Activated naive CD8-positive, alpha-beta T cell treated with anti-CD3 and anti-CD28 coated beads for 36 hours (primary cell): Measurements from ENCODE around the gene MYG1. TPM values are rescaled to one million over a fixed set of nuclear protein-coding genes. Genes with fewer than 3 reads are reported as not detected.
"Not testable (repeated sequence)": the region's sequence is repeated elsewhere in the genome, so short reads cannot be mapped to it uniquely, and the experiment has no call there.

ENCODE experiments used
- DNase-seq: peaks from one replicate; pipeline ENCODE4 v3.0.0; 2021
- H3K27ac Mint-ChIP-seq: one replicate; pipeline ENCODE4 v1.8.0; 2022; ENCODE audit warnings: mild to moderate bottlenecking, moderate library complexity, mixed read lengths
- H3K27me3 Mint-ChIP-seq: one replicate; pipeline ENCODE4 v1.8.0; 2022; ENCODE audit warnings: mild to moderate bottlenecking, mixed read lengths
- H3K36me3 Mint-ChIP-seq: one replicate; pipeline ENCODE4 v1.8.0; 2021; ENCODE audit warnings: mild to moderate bottlenecking, mixed read lengths
- H3K4me1 Mint-ChIP-seq: one replicate; pipeline ENCODE4 v1.8.0; 2021; ENCODE audit warnings: mixed read lengths
- H3K4me3 Mint-ChIP-seq: one replicate; pipeline ENCODE4 v1.8.0; 2022; ENCODE audit warnings: mild to moderate bottlenecking, moderate library complexity, mixed read lengths
- H3K9me3 Mint-ChIP-seq: one replicate; pipeline ENCODE4 v1.8.0; 2022; ENCODE audit warnings: mixed read lengths
- total RNA-seq, 2 experiments: library from RNA; stranded (reverse); gene quantifications; one replicate each; pipeline ENCODE4 v1.2.3, GENCODE V29; 2021

The MYG1 gene
- total RNA-seq, 2 experiments from 2014 or later, result 73.4 to 79.7 TPM

- H3K4me1 Mint-ChIP-seq, result peaks cover 52% of the 10 kb centered on the region
- peak overlapping the region; percentile 95 for H3K27ac Mint-ChIP-seq
- H3K36me3 Mint-ChIP-seq, result peaks cover 77% of the 10 kb centered on the region
- not testable (repeated sequence) for H3K9me3 Mint-ChIP-seq, DNase-seq, H3K27me3 Mint-ChIP-seq
- H3K4me3 Mint-ChIP-seq, result peak overlapping the region; percentile 98
These were observed 2.4 kb upstream of the MYG1 start for GRCh38 chr12:53297106-53297505.

DNA sequence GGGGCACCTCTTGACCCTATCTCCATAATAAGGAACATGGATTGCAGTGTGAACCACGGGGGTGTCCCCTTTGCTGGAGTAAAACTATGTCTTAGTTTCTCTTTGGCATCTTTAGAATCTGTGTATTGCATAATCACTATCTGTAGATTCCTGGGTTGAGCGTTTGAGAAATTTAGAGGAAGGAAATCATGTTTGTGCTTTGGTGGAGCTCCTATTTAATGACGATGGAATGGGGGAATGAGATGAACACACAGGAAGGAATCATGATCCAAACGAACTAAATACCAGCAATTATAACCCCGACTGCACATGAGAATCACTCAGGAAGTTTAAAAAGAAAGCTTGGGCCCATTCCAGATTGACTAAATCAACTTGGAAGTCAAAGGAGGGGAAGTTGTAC lies 1.3 kb upstream of the MYG1 start:
- H3K9me3 Mint-ChIP-seq, result no peaks in the 10 kb centered on the region
- peaks cover 74% of the 10 kb centered on the region for H3K36me3 Mint-ChIP-seq
- peaks cover 62% of the 10 kb centered on the region for H3K4me1 Mint-ChIP-seq
- H3K27me3 Mint-ChIP-seq, result no peaks in the 10 kb centered on the region
- H3K4me3 Mint-ChIP-seq, result peak overlapping the region; percentile 25
- peak overlapping the region; percentile 94 for H3K27ac Mint-ChIP-seq
- no peak for DNase-seq

DNA sequence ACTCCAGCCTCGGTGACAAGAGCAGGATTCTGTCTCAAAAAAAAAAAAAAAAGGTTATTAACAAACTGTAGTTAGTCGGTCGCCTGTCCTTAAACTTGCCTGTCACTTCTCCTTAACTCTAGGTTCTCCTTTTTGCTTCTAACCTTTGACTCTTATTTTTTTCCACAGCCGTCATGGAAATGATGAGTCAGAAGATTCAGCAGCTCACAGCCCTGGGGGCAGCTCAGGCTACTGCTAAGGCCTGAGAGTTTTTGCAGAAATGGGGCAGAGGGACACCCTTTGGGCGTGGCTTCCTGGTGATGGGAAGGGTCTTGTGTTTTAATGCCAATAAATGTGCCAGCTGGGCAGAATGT lies 418 bp upstream of the MYG1 start:
- Mint-ChIP-seq H3K4me3 (peak overlapping the region; percentile 94), H3K27ac (peak overlapping the region; percentile 94), H3K4me1 (peaks cover 65% of the 10 kb centered on the region), H3K9me3 (no peaks in the 10 kb centered on the region), H3K27me3 (no peaks in the 10 kb centered on the region), H3K36me3 (peaks cover 66% of the 10 kb centered on the region)
- DNase-seq, result peak; percentile 58

DNA sequence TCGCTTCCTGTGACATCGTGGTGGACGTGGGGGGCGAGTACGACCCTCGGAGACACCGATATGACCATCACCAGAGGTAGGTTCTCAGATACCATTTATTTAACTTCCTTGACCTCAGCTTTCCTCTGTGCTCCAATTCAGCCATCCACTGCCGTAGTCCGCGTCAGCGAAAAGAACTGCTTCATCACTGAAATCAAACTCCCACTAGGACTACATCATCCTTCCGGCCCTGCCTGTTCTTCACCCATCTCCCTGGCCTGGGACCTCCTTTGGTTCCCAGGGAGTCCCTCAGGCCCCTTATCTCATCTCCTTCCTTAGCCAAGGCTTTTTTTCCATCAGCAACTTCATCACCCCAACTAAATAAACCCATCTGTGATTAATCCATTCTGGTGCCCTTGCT lies 692 bp downstream of the MYG1 start:
- H3K4me1 Mint-ChIP-seq, result peaks cover 55% of the 10 kb centered on the region
- H3K27me3 Mint-ChIP-seq, result no peaks in the 10 kb centered on the region
- peak overlapping the region; percentile 94 for H3K27ac Mint-ChIP-seq
- no peaks in the 10 kb centered on the region for H3K9me3 Mint-ChIP-seq
- DNase-seq, result no peak
- peaks cover 58% of the 10 kb centered on the region for H3K36me3 Mint-ChIP-seq
- H3K4me3 Mint-ChIP-seq, result peak overlapping the region; percentile 94

DNA sequence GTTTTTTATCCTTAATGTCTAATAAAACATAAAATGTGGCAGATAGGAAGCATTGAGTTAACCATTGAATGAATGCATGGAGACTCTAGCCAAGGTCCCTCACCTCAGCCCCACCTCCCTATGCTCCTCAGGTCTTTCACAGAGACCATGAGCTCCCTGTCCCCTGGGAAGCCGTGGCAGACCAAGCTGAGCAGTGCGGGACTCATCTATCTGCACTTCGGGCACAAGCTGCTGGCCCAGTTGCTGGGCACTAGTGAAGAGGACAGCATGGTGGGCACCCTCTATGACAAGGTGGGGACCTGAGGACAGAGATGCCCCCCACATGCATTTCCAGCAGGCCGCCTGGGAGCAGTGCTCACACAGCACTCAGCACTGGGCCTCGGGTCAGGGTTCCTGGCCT lies 3.4 kb downstream of the MYG1 start:
- Mint-ChIP-seq H3K9me3 (no peaks in the 10 kb centered on the region), H3K4me3 (no peak overlapping the region), H3K36me3 (peaks cover 39% of the 10 kb centered on the region), H3K27me3 (no peaks in the 10 kb centered on the region), H3K27ac (peak overlapping the region; percentile 18), H3K4me1 (peaks cover 43% of the 10 kb centered on the region)
- DNase-seq, result no peak

- DNase-seq, result no peak
- Mint-ChIP-seq H3K36me3 (peaks cover 13% of the 10 kb centered on the region), H3K9me3 (no peaks in the 10 kb centered on the region), H3K27ac (no peak overlapping the region), H3K4me1 (peaks cover 16% of the 10 kb centered on the region), H3K4me3 (no peak overlapping the region), H3K27me3 (no peaks in the 10 kb centered on the region)
These were observed 7.3 kb downstream of the MYG1 start for GRCh38 chr12:53306826-53307225.

- no peaks in the 10 kb centered on the region for H3K27me3 Mint-ChIP-seq
- H3K36me3 Mint-ChIP-seq, result peaks cover 12% of the 10 kb centered on the region
- H3K27ac Mint-ChIP-seq, result no peak overlapping the region
- H3K4me1 Mint-ChIP-seq, result peaks cover 5% of the 10 kb centered on the region
- H3K4me3 Mint-ChIP-seq, result no peak overlapping the region
- DNase-seq, result no peak
- no peaks in the 10 kb centered on the region for H3K9me3 Mint-ChIP-seq
These were observed 8.8 kb downstream of the MYG1 start for GRCh38 chr12:53308276-53308675.

- Mint-ChIP-seq H3K9me3 (no peaks in the 10 kb centered on the region), H3K4me3 (no peak overlapping the region), H3K4me1 (peaks cover 1% of the 10 kb centered on the region), H3K27me3 (no peaks in the 10 kb centered on the region), H3K27ac (no peak overlapping the region), H3K36me3 (peaks cover 19% of the 10 kb centered on the region)
- DNase-seq, result no peak
These were observed 14.5 kb downstream of the MYG1 start for GRCh38 chr12:53313996-53314395.

DNA sequence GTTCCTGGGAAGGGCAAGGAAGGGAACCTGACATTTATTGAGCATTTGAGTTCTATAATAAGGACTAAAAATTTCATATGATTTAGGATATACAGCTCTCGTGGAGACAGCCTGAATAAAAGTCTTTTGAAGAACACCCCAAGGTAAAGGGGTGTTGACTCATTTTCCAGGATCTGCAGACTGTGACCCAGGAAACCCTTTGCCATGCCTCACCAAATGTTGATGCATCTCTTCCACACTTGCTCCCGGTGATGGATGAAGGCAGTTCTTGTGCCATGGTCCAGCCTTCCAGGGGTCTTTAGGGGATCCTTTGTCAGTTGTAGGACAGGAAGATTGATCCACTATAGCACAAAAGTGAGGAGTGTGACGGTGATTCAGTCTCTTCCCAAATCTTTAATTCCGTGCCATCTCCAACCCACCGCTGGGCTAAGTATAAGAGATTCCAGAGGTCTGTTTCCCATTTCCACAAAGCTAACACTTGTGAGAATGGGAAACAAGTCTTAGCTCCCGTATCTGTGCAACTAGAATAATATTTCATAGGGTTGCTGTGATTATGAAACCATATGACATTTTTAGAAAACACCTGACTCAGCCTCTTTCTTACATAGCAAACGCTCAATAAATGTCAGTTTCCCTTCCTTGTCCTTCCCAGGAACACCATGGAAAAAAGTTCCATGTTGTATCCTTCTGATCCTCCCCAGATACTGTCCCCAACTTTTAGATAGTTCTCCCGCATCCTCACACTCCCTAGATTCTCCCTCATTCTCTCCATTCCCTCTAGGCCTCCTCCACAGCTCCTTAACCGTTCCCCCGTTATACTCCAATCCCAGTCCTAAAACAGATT lies 21.1 kb downstream of the MYG1 start:
- H3K9me3 Mint-ChIP-seq, result no peaks in the 10 kb centered on the region
- peaks cover 10% of the 10 kb centered on the region for H3K36me3 Mint-ChIP-seq
- no peak for DNase-seq
- H3K4me3 Mint-ChIP-seq, result peak overlapping the region; percentile 96
- H3K27me3 Mint-ChIP-seq, result no peaks in the 10 kb centered on the region
- peak overlapping the region; percentile 91 for H3K27ac Mint-ChIP-seq
- H3K4me1 Mint-ChIP-seq, result peaks cover 31% of the 10 kb centered on the region

GRCh38 chr12:53324113-53324778 lies 24.8 kb downstream of the MYG1 start:
- DNase-seq, result peak; percentile 65
- peaks cover 35% of the 10 kb centered on the region for H3K4me1 Mint-ChIP-seq
- H3K36me3 Mint-ChIP-seq, result peaks cover 2% of the 10 kb centered on the region
- no peaks in the 10 kb centered on the region for H3K9me3 Mint-ChIP-seq
- H3K4me3 Mint-ChIP-seq, result peak overlapping the region; percentile 91
- H3K27me3 Mint-ChIP-seq, result no peaks in the 10 kb centered on the region
- H3K27ac Mint-ChIP-seq, result peak overlapping the region; percentile 92

GRCh38 chr12:53324779-53325510 lies 25.4 kb downstream of the MYG1 start:
- DNase-seq, result peak; percentile 93
- peak overlapping the region; percentile 91 for H3K4me3 Mint-ChIP-seq
- H3K9me3 Mint-ChIP-seq, result no peaks in the 10 kb centered on the region
- H3K36me3 Mint-ChIP-seq, result peaks cover 2% of the 10 kb centered on the region
- peak overlapping the region; percentile 92 for H3K27ac Mint-ChIP-seq
- no peaks in the 10 kb centered on the region for H3K27me3 Mint-ChIP-seq
- H3K4me1 Mint-ChIP-seq, result peaks cover 32% of the 10 kb centered on the region

- DNase-seq, result peak; percentile 38
- Mint-ChIP-seq H3K9me3 (no peaks in the 10 kb centered on the region), H3K4me1 (peaks cover 26% of the 10 kb centered on the region), H3K27me3 (no peaks in the 10 kb centered on the region), H3K4me3 (peak overlapping the region; percentile 91), H3K36me3 (no peaks in the 10 kb centered on the region), H3K27ac (peak overlapping the region; percentile 10)
These were observed 26.1 kb downstream of the MYG1 start for GRCh38 chr12:53325511-53326061.

DNA sequence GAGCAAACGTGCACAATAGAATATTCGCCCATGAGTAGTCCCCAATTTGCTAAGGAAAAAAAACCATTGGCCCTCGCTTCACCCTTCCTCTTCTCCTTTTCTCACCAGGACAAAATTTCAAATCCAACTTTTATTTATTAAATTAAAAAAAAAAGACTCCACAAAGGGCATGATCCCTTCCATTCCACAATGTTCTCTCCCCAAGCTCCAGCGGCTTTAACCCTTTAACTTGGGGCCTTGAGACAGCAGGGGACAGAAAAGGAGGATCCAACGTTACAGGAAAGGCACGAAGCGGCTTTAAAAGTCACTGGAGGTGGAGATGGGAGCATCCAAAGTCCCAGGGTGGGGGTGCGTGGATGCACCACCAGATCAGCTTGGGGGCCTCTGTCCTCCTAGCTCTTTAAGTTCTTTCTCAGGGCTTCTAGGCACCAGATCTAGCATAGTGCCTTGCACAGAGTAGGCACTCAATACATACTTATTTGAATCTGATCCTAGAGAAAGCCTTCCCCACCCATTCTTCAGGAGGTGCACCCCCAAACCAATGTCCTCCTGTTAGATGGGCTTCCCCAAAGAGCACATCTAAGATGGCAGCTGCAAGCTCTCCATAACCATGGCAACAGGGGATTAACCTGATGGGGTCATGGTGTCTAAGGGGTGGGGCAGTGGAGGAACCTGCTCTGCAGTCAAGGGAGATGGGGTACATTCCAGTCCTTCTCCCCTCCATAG lies 27.1 kb downstream of the MYG1 start:
- no peak for DNase-seq
- H3K36me3 Mint-ChIP-seq, result no peaks in the 10 kb centered on the region
- H3K4me3 Mint-ChIP-seq, result peak overlapping the region; percentile 74

GRCh38 chr12:53327435-53328042 lies 28.0 kb downstream of the MYG1 start:
- Mint-ChIP-seq H3K9me3 (no peaks in the 10 kb centered on the region), H3K27me3 (no peaks in the 10 kb centered on the region), H3K27ac (no peak overlapping the region), H3K36me3 (no peaks in the 10 kb centered on the region), H3K4me3 (no peak overlapping the region), H3K4me1 (peaks cover 15% of the 10 kb centered on the region)
- no peak for DNase-seq

More for the DNA sequence above, 27.1 kb downstream of the MYG1 start:
- Mint-ChIP-seq H3K27me3 (no peaks in the 10 kb centered on the region), H3K4me1 (peaks cover 19% of the 10 kb centered on the region), H3K27ac (no peak overlapping the region), H3K9me3 (no peaks in the 10 kb centered on the region)
